HG03066 (cell line): Measurements from ENCODE around the gene CEBPA.
"Not testable (repeated sequence)": the region's sequence is repeated elsewhere in the genome, so short reads cannot be mapped to it uniquely, and the experiment has no call there.

ENCODE experiments used
- ATAC-seq: cut with Tn5 transposase; IDR thresholded peaks from one replicate; pipeline ENCODE4 v1.9.1; 2021; ENCODE audit warnings: low read depth; ENCODE audit not compliant: unreplicated experiment

CEBPA gene

DNA sequence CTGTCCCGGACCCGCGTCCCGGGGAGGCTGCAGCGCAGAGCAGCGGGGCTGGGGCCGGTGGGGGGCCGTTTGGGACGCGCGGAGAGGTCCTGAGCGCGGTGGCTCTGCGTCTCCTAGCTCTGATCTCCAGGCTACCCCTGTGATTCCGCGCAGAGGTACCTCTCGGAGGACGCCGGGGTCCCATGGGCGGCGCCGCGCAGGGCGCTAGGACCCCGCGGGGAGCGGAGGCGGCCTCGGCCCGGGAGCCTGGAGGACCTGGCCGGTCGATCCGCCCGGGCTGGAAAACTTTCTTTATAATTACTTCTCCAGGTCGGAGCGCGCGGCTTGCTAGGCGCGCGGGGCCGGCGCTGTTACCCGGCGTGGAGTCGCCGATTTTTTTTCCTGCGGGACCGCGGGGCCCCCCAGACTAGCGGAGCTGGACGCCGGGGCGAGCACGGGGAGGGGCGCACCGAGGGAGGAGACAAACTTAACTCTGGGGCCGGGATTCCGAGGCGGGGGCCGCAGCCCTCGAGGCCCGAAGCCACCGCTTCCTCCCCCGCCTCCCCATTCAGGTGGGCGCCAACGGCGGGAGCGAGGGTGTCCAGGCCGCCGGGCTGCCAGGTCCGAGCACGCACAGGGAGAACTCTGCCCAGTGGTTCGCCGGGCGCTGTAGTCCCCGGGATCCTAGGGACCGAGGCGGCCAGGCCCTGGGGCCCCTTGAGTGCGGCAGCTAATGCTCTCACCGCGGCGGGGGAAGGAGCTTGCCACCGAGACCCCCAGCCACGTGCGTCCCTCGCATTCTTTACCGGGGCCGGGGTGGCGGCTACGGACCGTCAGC lies 848 bp upstream of the CEBPA start:
- ATAC-seq: no peak

DNA sequence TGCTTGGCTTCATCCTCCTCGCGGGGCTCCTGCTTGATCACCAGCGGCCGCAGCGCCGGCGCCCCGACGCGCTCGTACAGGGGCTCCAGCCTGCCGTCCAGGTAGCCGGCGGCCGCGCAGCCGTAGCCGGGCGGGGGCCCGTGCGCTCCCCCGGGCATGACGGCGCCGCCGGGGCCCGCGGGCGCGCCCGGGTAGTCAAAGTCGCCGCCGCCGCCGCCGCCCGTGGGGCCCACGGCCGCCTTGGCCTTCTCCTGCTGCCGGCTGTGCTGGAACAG lies 497 bp downstream of the CEBPA start:
- no peak for ATAC-seq

DNA sequence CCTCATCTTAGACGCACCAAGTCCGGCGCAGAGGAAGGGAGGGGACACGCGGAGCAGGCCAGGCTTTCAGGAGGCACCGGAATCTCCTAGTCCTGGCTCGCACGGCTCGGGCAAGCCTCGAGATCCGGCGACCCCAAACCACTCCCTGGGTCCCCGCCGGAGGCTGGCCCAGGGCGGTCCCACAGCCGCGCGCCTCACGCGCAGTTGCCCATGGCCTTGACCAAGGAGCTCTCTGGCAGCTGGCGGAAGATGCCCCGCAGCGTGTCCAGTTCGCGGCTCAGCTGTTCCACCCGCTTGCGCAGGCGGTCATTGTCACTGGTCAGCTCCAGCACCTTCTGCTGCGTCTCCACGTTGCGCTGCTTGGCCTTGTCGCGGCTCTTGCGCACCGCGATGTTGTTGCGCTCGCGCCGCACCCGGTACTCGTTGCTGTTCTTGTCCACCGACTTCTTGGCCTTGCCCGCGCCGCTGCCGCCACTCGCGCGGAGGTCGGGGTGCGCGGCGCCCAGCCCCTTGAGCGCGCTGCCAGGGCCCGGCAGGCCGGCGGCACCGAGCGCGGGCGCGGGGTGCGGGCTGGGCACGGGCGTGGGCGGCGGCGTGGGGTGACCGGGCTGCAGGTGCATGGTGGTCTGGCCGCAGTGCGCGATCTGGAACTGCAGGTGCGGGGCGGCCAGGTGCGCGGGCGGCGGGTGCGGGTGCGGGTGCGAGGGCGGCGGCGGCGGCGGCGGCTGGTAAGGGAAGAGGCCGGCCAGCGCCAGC lies 1.0 kb downstream of the CEBPA start:
- ATAC-seq: no peak

DNA sequence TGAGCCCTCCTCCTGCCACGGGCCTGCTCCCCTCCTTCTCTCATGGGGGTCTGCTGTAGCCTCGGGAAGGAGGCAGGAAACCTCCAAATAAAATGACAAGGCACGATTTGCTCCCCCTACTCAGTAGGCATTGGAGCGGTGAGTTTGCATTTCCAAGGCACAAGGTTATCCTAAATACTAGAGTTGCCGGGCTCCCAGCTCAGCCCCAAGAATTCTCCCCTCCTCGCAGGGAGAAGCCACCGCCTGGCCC lies 1.5 kb downstream of the CEBPA start:
- ATAC-seq: no peak

DNA sequence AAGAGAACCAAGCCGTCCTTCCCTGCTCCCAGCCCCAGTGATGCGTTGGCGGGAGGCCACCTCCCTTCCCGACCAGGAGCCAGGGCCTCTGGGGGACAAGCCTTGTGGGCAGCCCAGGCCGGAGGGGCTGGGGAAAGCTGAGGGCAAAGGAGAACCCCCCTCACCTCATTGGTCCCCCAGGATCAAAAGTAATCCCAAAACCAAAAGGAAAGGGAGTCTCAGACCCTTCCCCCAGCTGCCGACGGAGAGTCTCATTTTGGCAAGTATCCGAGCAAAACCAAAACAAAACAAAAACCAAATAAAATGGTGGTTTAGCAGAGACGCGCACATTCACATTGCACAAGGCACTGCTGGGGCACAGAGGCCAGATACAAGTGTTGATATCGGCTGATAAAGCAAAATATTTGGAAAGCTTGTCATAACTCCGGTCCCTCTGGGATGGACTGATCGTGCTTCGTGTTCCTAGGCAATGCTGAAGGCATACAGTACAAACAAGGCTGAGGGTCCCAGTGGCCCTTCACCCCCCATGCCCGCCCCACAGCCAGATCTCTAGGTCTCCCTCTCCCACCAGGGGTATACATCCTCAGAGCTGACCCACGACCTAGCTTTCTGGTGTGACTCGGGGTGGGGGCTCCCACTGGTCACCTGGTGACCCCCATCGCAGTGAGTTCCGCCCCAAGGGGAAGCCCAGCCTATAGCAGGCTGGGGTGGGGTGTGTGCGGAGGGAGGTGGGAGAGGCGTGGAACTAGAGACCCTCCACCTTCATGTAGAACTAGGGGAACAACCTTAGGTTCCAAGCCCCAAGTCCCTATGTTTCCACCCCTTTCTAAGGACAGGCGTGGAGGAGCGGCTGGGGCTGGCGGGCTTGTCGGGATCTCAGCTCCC lies 2.1 kb downstream of the CEBPA start:
- no peak for ATAC-seq

DNA sequence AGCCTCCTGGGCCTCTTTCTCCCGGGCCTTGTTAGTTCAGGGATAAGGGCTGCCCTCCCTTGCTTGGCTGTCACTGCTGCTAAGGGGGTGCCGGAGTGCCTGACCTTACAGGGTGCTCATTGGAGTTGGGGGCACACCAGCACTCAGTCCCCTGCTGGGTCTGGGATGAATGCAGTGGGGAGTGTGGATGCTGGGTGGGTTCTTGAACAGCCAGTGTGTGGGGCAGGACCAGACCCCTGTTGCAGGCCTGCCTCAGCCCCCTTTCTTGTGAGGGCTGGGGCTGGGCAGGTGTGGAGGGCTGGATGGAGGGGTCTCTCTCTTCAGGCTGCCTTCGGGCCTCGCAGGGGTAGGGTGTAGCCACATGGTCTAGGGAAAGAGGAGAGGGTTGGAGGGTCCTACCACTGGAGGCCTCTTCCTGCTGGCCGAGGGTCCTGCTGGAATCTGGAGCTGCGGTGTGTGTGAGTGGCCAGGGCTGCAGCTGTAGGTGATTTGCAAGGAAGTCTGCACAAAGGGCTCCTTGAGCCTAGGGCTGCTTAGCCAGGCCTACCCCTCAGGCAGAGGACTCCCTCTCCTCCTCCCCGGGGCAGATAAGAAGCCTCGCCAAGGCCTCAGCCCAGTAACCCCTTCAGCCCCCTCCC lies 3.2 kb downstream of the CEBPA start:
- ATAC-seq: no peak

DNA sequence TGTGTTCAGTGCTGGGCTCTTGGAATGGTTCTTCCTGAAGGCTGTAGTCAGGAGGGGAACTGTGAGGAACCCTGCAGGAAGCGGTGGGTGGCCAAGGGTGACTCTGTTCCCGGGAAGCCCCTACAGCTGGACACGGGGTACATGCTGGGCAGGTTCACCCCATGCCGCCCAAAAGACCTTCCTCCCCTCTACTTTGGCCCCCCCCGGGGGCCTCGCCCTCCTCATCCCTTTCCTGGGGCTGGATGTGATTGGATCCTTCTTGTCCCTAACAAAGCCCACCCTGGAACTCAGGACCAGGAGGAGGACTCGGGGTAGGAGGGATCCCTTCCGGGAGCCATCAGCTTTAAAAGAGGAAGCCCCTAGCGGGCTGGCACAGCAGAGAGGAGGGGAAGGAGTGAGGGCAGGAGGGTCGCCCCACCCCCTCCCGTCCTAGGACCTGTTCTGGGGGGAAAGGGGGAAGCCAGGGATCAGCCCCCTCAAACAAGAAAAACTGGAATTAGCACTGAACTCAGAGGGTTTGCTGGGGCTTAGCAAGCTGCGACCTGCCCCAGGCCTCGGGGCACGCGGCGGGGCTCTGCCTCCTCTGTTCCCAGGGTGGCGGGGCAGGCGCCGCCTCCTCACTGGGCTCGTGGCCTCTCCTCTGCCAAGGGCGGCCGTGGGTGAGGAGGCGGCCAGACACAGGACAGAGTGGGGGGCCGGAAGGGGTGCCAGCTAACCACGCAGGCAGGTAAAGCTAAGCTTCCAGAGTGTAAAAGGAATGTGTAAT lies 4.0 kb downstream of the CEBPA start:
- no peak for ATAC-seq

DNA sequence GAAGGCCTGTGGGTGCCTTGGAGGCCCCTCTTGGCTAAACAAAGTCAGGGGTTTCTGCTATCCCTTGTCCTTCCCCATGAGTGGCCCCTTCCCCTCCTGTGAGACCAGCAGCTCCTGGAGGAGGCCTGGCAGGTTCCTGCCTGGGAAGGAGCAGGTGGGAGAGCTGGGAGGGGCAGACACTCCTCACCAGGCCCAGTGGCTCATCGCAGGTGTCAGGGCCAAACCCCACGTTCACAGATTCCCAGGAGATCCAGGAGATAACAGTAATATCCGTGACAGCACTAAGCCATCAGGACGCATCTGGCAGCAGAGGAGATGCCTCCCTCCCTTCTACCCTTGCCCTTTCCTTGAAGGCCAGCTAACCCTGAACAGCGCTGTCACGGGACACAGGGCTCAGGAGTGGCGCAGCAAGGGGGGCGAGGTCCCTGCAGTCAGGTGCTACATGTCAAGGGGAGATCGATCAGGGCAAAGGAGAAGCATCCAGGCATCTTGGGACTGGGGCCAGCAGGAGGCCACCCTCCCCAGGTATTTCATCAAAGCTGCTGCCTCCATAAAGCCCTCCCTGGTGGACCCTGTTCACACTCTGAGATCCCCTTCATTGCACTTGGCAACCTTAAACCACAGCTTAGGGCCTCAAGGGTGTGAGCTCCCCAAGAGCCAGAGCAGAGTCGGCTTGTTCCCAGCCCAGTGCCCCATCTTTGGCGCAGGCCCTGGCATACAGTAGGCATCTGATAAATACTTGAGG lies 4.8 kb downstream of the CEBPA start:
- no peak for ATAC-seq

DNA sequence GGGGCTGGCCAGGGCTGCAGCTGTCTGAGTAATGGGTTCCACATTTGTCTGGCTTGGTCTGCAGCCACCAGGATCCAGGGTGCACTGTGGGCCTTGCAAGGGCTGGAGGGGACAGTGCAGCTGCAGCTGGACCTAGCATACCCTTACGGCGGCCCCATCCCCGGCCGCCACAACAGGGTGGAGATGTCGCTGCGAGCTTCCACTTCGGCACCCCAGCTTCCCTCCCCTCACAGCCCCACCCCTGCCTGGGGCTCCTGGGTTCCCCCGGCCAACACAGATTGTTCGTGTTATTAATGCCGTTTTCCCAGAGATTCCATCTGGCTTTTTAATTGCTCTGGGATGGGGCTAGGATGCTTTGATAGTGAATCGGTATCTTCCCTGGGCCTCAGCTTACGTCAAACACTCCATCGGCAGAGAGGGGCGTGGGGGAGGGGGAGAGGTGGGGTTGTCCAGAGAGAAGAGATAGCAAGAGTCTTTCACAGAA lies 5.8 kb downstream of the CEBPA start:
- no peak for ATAC-seq

DNA sequence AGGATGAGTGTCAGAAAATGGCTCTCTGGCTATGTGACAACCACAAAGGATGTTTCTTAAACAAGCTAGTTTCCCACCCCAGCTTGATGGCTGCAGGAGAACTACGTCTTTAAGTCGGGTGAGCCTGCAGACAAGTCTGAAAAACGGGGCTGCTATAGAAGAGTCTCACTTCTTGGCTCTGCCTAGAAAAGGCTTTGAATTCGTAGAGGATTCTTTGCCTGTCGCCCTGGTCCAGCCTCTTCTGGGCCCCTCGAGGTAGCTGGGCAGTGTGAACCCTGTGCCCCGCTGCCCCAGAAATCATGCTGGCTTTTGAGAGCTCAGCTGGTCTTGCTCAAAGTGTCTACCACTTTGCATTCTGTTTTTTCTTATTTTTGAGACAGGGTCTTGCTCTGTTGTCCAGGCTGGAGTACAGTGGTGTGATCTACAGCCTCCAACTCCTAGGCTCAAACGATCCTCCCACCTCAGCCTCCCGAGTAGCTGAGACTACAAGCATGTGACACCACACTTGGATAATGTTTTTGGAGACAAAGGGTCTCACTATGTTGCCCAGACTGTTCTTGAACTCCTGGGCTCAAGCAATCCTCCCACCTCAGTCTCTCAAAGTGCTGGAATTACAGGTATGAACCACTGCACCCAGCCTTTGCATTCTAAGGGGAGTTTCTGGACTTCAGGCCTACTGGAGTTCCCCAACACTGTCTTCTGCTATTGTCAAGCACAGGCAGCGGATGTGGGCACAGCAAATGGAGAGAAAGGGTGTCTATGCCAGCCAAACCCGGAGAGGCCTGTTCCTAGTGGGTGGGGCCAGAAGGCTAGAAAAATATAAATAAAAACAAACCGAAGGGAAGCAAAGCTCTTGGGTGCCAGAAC lies 6.5 kb downstream of the CEBPA start:
- ATAC-seq: no peak

DNA sequence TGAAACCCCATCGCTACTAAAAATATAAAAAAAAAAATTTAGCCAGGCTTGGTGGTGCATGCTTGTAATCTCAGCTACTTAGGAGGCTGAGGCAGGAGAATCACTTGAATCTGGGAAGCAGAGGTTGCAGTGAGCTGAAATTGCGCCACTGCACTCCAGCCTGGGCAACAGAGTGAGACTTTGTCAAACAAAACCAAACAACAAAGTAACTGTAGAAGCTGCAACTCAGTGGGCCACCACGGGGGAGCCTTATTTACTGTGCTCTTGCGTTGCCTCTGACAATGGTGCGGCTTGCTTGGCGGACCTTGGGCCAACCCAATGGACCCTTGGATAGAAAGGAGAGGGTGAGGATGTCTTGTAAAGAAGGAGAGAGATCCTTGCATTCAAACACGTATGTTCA lies 7.3 kb downstream of the CEBPA start:
- ATAC-seq: not testable (repeated sequence)

DNA sequence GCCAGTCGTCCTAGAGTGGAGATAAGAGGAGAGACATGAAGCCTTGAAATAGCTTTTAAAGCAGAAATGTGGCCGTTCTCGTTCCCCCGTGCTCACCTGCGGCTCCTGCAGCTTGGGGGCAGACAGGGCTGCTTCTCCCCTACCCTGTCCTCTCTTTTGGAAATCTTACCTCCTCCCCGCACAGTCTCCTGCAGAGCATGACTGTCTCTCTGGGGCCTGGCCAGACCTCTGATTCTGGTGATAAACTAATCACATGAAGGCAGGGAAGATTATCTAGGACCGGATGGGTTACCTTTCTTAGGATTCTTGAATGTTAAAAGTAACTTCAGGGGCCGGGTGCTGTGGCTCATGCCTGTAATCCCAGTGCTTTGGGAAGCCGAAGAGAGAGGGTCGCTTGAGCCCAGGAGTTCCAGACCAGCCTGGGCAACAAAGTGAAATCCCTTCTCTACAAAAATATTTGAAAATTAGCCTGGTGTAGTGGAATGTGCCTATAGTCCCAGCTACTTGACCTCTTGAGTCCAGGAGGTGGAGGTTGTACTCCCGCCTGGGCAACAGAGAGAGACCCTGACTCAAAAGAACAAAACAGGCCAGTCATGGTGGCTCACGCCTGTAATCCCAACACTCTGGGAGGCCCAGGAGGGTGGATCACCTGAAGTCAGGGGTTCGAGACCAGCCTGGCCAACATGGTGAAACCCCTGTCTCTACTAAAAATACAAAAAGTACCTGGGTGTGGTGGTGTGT lies 8.1 kb downstream of the CEBPA start:
- ATAC-seq: no peak

DNA sequence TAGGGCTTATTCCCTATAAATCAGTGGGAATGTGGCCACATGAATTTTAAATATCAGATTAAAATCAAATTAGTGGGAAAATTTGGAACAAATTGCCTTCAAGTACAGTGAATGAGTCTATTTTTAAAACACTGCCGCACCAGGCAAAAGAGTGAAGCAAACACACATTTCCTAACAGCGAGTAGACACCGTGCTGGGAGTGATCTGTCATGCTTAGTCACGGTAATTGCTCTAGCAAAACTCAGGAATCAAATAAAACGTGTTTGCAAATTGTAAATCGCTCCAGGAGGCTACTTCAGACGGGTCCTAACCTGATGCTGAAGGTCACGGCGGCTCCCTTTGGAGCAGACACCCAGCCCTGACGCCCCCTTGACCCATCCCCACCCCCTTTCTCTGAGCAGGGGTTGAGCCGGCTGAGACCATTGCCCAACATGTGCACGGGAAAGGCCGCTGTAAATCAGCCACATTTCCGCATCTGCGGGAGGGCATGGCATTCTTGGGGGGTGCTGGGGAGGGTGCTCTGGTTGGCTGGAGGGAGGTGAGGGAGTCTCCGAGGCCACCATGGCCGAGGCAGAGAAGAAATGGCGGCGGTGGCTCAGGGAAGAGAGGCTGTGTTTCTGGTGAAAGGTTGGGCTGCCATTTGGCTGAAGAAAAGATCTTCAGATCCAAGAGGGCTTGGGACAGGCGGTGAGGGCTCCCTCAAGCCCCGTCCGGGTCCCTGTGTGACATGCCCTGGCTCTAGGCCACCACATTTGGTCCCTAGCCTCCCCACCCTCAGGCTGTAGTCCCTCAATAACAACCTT lies 8.9 kb downstream of the CEBPA start:
- no peak for ATAC-seq

DNA sequence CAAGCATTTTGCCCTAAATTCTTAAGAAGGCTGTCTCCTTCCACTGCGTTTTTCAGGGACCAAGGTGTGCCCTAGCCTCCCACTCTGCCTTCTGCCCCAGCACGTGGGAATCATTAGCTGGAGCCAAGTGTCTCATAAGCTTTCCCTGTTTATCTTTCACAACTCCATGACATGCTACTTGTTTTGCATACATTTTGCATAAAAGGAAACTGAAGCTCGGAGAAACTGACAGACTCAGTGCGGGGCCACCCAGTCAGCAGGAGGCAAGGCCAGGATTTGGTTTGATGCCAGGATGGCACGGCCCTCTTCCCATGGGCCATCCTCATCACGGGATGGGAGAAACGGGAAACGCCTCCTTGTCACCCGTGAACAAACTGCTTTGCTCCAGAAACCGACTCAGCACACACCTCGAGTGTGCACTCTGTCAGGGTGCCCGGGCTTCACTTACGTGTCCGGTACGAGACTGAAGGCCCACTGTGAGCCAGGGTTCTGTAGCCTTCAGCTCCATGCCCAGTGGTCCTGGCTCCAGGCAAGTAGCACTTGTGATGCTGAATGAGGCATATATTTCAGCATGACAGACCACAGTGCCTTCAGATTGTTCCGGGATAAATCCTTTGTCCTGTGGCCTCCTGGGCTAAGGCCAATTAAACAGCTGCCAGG lies 9.6 kb downstream of the CEBPA start:
- no peak for ATAC-seq

DNA sequence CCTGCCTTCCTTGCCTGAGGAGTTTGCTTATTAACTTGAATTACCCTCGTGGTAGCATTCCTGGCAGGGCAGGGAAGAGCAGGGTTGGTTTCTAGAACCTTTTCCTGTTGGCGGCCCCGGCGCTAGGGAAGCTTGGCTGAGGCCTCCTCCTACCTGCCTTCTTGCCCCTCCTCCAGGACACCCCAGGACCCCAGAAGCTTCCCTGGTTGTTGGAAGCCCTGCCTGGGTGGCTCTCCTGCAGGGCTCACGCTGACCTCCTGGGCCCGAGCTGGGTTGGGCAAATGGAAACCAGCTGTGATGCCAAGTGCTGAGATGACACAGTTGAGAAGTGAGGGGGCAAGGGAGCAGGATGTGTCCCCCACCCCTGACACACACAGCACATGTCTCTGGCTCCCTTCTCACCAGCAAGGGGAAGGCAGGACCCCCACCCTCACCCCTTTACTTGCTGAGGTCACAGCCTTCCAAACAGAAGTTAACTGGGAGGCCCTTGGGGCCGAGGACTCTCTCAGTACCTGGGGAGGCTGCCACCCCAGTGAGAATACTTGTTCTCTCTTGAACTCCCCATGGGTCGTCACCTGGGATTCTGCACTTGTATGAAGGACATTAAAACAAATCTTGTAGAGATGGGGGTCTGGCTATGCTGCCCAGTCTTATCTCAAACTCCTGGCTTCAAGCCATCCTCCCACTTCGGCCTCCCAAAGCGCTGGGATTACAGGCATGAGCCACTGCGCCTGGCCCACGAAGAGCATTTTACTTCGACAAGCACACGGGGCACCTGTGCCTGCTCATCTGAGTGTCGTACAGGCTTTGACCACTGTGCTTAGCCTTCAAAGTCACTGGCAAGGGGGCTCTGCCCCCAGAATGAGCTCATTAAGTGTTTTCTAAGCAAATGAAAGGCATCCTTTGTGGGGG lies 10.5 kb downstream of the CEBPA start:
- no peak for ATAC-seq
